M059J (cell line): Measurements from ENCODE around the gene KIAA0040. TPM values are rescaled to one million over a fixed set of nuclear protein-coding genes. Genes with fewer than 3 reads are reported as not detected.

ENCODE experiments used
- DNase-seq: peaks from one replicate; pipeline ENCODE4 v3.0.0-alpha.2; 2012; ENCODE audit warnings: low read depth
- total RNA-seq: library from RNA; depleted of rRNA; stranded (reverse); fragments of >200 nt; shearing (Covaris generic); gene quantifications from 2 replicates; pipeline ENCODE4 v1.2.3, GENCODE V29; 2014; rRNA removed

The KIAA0040 gene
- 4.4 and 4.6 TPM in 2 replicates for total RNA-seq

GRCh38 chr1:175192630-175193526 is at the start of gene KIAA0040:
Gene KIAA0040, minus strand, starts transcription at chr1:175192776. Its CDS starts 31,763 bp downstream, at chr1:175161013.
- peak; percentile 73 for DNase-seq

GRCh38 chr1:175237389-175237788 is 44.8 kb upstream of the KIAA0040 start:
- no peak for DNase-seq

- DNase-seq = no peak
These were observed 42.1 kb upstream of the KIAA0040 start for GRCh38 chr1:175234639-175235038.

- no peak for DNase-seq
These were observed 39.8 kb upstream of the KIAA0040 start for GRCh38 chr1:175232335-175232734.

GRCh38 chr1:175225805-175226129 is 33.2 kb upstream of the KIAA0040 start:
- DNase-seq = no peak

- DNase-seq = no peak
These were observed 29.8 kb upstream of the KIAA0040 start for GRCh38 chr1:175222296-175222938.

GRCh38 chr1:175221557-175222175 is 29.1 kb upstream of the KIAA0040 start:
- DNase-seq = peak; percentile 47

- DNase-seq = no peak
These were observed 28.4 kb upstream of the KIAA0040 start for GRCh38 chr1:175220853-175221556.

GRCh38 chr1:175219774-175220173 is 27.2 kb upstream of the KIAA0040 start:
- no peak for DNase-seq

- no peak for DNase-seq
These were observed 26.3 kb upstream of the KIAA0040 start for GRCh38 chr1:175218786-175219434.

GRCh38 chr1:175217721-175218531 is 25.4 kb upstream of the KIAA0040 start:
- no peak for DNase-seq

- DNase-seq = no peak
These were observed 23.9 kb upstream of the KIAA0040 start for GRCh38 chr1:175216444-175216843.

GRCh38 chr1:175211656-175212055 is 19.1 kb upstream of the KIAA0040 start:
- DNase-seq = no peak

GRCh38 chr1:175210744-175211143 is 18.2 kb upstream of the KIAA0040 start:
- DNase-seq = no peak

- no peak for DNase-seq
These were observed 16.9 kb upstream of the KIAA0040 start for GRCh38 chr1:175209493-175209921.

GRCh38 chr1:175208773-175209492 is 16.4 kb upstream of the KIAA0040 start:
- no peak for DNase-seq

GRCh38 chr1:175207971-175208370 is 15.4 kb upstream of the KIAA0040 start:
- no peak for DNase-seq

GRCh38 chr1:175206687-175207086 is 14.1 kb upstream of the KIAA0040 start:
- no peak for DNase-seq

- DNase-seq = no peak
These were observed 11.8 kb upstream of the KIAA0040 start for GRCh38 chr1:175204330-175204729.

- DNase-seq = no peak
These were observed 11.0 kb upstream of the KIAA0040 start for GRCh38 chr1:175203570-175204068.
